GM10248 (cell line): ENCODE results near the gene PUS10.

Experiments
- CTCF ChIA-PET: fragments of 300-600 bp; sonication (Branson Sonifier 250); formaldehyde crosslinking; extraction: SDS; loops from one replicate; lab custom pipeline; 2021; ENCODE audit warnings: antibody characterized with exemption; lab: Yijun Ruan, JAX
- POLR2A ChIA-PET: fragments of 350-650 bp; sonication (Branson Sonifier 250); formaldehyde crosslinking; extraction: SDS; loops from one replicate; lab custom pipeline; 2020; ENCODE audit warnings: antibody characterized with exemption; lab: Yijun Ruan, JAX
- DNase-seq: peaks from one replicate; pipeline ENCODE4 v3.0.0; 2012; ENCODE audit errors: extremely low spot score
- TF ChIP-seq, protein P1 (sequence below): IDR thresholded peaks from 2 replicates; pipeline ENCODE4 v1.5.1; 2012; ENCODE audit warnings: mild to moderate bottlenecking, low read depth; ENCODE audit errors: extremely low read depth, missing control alignments, control extremely low read depth

Gene PUS10

DNA sequence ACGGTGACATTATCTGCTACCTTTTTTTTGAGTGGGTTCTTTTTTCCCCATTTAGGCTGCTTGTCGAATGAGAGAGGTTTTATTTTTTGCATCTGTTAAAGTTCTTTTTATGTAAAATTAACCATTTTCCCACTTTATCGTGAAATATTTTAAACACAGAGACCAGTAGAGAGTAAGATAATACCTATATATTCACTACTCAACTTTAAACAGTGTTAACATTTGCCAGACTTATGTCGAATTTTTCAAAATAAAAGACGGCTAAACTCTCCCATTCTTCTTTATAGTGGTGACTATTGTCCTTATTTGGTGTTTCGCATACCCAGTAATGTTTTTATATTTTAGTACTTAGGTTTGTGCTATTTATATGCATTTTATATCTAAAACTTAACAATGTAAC lies 743 bp upstream of the PUS10 start:
- DNase-seq: no peak
- POLR2A ChIA-PET: no interaction called here
- CTCF ChIA-PET: no interaction called here
- TF ChIP-seq, protein P1, sequence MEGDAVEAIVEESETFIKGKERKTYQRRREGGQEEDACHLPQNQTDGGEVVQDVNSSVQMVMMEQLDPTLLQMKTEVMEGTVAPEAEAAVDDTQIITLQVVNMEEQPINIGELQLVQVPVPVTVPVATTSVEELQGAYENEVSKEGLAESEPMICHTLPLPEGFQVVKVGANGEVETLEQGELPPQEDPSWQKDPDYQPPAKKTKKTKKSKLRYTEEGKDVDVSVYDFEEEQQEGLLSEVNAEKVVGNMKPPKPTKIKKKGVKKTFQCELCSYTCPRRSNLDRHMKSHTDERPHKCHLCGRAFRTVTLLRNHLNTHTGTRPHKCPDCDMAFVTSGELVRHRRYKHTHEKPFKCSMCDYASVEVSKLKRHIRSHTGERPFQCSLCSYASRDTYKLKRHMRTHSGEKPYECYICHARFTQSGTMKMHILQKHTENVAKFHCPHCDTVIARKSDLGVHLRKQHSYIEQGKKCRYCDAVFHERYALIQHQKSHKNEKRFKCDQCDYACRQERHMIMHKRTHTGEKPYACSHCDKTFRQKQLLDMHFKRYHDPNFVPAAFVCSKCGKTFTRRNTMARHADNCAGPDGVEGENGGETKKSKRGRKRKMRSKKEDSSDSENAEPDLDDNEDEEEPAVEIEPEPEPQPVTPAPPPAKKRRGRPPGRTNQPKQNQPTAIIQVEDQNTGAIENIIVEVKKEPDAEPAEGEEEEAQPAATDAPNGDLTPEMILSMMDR: no peak

DNA sequence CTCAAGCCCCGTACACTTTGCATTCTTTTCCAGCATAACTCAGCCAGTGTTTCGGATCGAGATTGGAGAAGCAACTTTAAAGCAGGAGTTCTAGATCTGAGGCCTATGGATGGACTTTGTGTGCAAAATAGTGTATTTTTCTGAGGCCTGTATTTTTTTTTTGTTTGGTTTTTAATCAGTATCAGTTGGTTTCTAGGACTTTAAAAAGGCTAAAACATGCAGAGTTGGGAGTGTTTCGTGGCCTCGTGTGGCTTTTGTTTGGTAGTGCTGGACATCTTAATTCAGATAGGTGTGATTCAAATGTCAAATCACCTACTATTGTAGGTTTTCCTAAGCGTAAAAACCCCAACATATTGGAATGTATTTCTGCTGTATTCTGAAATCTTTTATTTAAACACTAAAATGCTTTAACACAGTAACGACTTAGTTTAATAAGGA lies 282 bp upstream of the PUS10 start:
- POLR2A ChIA-PET: no interaction called here
- CTCF ChIA-PET: interaction anchor here (1.8 kb wide), 1 partner anchor 19 kb away, joined by 6 read pairs; no protein-coding TSS in a partner anchor
- DNase-seq: peak; percentile 16
- TF ChIP-seq, protein P1: no peak

DNA sequence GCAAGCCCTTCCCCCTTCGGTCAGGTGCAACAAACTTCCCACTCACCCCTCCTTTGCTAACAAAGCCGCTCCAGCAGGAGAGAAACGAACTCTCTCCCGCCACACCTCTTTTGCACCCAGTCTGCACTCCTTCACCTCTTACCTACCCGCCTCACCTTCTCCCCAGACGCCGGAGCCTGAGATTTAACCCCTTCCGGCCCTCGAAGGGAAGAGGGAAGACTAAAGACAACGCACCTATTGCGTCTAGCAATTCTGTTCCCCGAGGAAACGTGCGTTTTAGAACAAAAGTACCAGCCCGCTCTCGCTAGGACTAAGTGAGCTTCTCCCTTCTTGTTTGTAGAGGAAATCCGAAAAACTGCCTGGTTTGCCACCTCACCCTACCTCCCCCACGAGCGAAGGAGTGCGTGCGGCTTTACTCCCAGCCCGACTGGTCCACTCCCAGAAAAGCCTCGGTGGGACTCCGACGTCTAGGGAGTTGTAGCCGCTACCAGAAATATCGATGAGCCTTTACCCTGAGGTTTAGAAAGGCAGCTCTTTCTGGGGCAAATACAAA lies 976 bp downstream of the PUS10 start:
- POLR2A ChIA-PET: no interaction called here
- peak; percentile 77 for DNase-seq
- TF ChIP-seq, protein P1: no peak
- CTCF ChIA-PET: interaction anchor here (1.0 to 1.8 kb wide), 3 partner anchors 18 to 309 kb away, joined by 3 to 6 read pairs (median 3); no protein-coding TSS in a partner anchor

DNA sequence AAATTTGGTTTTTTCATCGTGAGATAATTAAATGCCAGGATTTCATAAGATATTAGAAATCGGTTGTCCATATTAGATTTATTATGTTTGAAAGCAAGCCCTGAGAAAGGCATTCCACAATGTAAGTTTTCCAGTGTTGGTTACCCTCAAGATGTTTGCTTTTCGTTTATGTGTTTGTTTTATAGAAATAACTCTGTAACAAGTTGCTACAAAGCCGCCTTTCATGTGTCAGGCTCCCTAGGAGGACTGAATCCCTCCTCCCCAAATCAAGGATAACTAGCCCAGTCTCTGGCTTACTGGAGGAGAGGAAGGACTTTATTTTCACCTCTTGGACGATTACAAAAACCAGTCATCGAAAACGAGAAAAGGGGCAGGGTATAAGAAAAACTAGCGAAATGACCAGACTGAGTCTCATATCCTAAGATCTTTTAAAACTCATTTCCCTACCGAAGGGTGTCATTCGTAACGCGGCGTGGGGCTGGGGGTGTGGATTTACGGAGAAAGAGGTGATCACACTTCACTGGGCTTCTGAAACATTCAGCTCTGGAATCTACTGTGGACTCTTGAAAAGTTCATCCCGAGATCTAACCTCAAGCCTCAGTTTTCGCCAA lies 1.6 kb downstream of the PUS10 start:
- TF ChIP-seq, protein P1: no peak
- ChIA-PET CTCF (interaction anchor here (1.0 to 1.8 kb wide), 2 partner anchors 17 to 19 kb away, joined by 3 to 6 read pairs; no protein-coding TSS in a partner anchor), POLR2A (no interaction called here)
- DNase-seq: peak; percentile 37

DNA sequence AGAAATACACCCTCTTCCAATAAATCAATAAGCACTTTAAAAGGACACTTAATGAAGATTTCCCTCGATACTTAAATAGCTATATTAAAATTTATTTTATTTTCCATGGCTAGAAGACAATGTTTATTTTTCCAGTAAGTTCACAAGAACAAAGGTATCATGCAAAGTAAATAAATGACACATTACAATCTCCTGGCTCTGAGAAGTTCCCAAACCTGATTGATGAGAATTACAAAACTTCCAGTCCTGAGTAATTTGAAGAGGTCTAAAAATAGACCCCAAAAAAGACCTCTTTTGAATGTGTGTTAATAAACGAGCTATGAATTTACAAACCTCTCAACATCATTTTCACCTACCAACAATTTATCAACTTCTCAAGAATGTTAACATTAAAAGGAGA lies 2.1 kb downstream of the PUS10 start:
- POLR2A ChIA-PET: no interaction called here
- CTCF ChIA-PET: no interaction called here
- no peak for DNase-seq
- TF ChIP-seq, protein P1: no peak

DNA sequence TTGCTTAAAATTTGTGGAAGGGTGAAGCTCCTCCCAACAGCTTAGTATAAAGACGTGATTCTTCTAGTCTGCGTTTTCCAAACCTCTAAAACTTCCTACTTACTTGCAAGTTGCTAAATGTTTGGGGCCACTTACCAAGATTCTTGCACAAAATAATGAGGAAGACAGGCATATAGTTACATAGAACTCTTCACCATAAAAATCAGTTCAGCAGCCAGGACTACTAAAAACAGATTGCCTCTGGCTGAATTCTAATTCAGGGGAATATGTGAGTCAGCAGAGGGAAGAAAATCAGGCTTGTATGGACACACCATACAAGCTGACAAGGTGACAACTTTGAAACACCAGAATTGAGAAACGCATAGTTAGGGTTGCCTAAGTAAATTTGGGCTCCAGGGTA lies 3.3 kb downstream of the PUS10 start:
- DNase-seq: no peak
- ChIA-PET CTCF (no interaction called here), POLR2A (no interaction called here)
- TF ChIP-seq, protein P1: no peak
